GM23338 (cell line): ENCODE measurements around the gene TSR1. TPM values are rescaled to one million over a fixed set of nuclear protein-coding genes. Genes with fewer than 3 reads are reported as not detected.

ENCODE experiments used
- ATAC-seq: fragments of 200-7000 bp; cut with Tn5 transposase; 3 replicates; pipeline ENCODE4 v1.9.1; 2020
- DNase-seq: peaks from one replicate; pipeline ENCODE4 v3.0.0-alpha.2; 2015; ENCODE audit warnings: low spot score
- H2AFZ ChIP-seq: fragments of 200-600 bp; sonication (generic); 2 replicates; pipeline ENCODE4 v1.8.0; 2016; ENCODE audit warnings: antibody characterized with exemption, mild to moderate bottlenecking, moderate library complexity
- H3F3A ChIP-seq: fragments of 200-600 bp; sonication (generic); replicated peaks from 2 replicates; pipeline ENCODE4 v1.8.0; 2017; ENCODE audit warnings: antibody characterized with exemption, mixed run types, low read depth
- H3K27ac ChIP-seq: fragments of 200-600 bp; sonication (generic); 2 replicates; pipeline ENCODE4 v1.6.1; 2016; ENCODE audit warnings: low read depth
- H3K27me3 ChIP-seq: fragments of 200-600 bp; sonication (generic); 2 replicates; pipeline ENCODE4 v1.8.0; 2016; ENCODE audit warnings: mild to moderate bottlenecking, mixed run types, moderate library complexity; ENCODE audit not compliant: insufficient read depth
- H3K36me3 ChIP-seq: fragments of 200-600 bp; sonication (generic); 2 replicates; pipeline ENCODE4 v1.8.0; 2016; ENCODE audit warnings: mild to moderate bottlenecking; ENCODE audit not compliant: insufficient read depth
- H3K4me1 ChIP-seq: fragments of 200-600 bp; sonication (generic); 2 replicates; pipeline ENCODE4 v1.8.0; 2016; ENCODE audit warnings: mild to moderate bottlenecking, moderate library complexity; ENCODE audit not compliant: insufficient read depth
- H3K4me2 ChIP-seq: fragments of 200-600 bp; sonication (generic); 2 replicates; pipeline ENCODE4 v1.7.1; 2017; ENCODE audit warnings: mixed run types
- H3K4me3 ChIP-seq: fragments of 200-600 bp; sonication (generic); 2 replicates; pipeline ENCODE4 v1.6.1; 2016; ENCODE audit warnings: mixed run types
- H3K79me2 ChIP-seq: fragments of 200-600 bp; sonication (generic); replicated peaks from 2 replicates; pipeline ENCODE4 v1.8.0; 2017; ENCODE audit warnings: mild to moderate bottlenecking; ENCODE audit not compliant: insufficient read depth
- H3K9me2 ChIP-seq: fragments of 200-600 bp; sonication (generic); 2 replicates; pipeline ENCODE4 v1.8.0; 2017; ENCODE audit not compliant: insufficient read depth
- H4K20me1 ChIP-seq: fragments of 200-600 bp; sonication (generic); replicated peaks from 2 replicates; pipeline ENCODE4 v1.8.0; 2017; ENCODE audit warnings: mild to moderate bottlenecking; ENCODE audit not compliant: insufficient read depth
- H3K27ac Mint-ChIP-seq: 2 replicates; pipeline ENCODE4 v1.8.0; 2020; ENCODE audit warnings: inconsistent platforms, mild to moderate bottlenecking, moderate library complexity, mixed read lengths
- H3K27me3 Mint-ChIP-seq: 3 replicates; pipeline ENCODE4 v1.8.0; 2022; ENCODE audit warnings: low read depth, mild to moderate bottlenecking, moderate library complexity, mixed read lengths, inconsistent platforms; ENCODE audit not compliant: insufficient read depth, poor library complexity
- H3K36me3 Mint-ChIP-seq: 3 replicates; pipeline ENCODE4 v1.8.0; 2021; ENCODE audit warnings: low read depth, mild to moderate bottlenecking, inconsistent platforms, moderate library complexity, mixed read lengths
- H3K4me1 Mint-ChIP-seq: 3 replicates; pipeline ENCODE4 v1.8.0; 2020; ENCODE audit warnings: mild to moderate bottlenecking, inconsistent platforms, mixed read lengths
- H3K4me3 Mint-ChIP-seq: 3 replicates; pipeline ENCODE4 v1.8.0; 2021; ENCODE audit warnings: moderate library complexity, mild to moderate bottlenecking, inconsistent platforms, mixed read lengths
- H3K9me3 Mint-ChIP-seq: 3 replicates; pipeline ENCODE4 v1.8.0; 2020; ENCODE audit warnings: moderate library complexity, mild to moderate bottlenecking, inconsistent platforms, mixed read lengths
- CREB1 ChIP-seq: fragments of 250-450 bp; sonication (Bioruptor Pico); IDR thresholded peaks from 2 replicates; pipeline ENCODE4 v1.5.0; 2020; ENCODE audit warnings: low read depth, mild to moderate bottlenecking, moderate library complexity
- JUNB ChIP-seq: IDR thresholded peaks from one replicate; pipeline ENCODE4 v1.6.1; 2016; ENCODE audit warnings: antibody characterized with exemption; ENCODE audit not compliant: unreplicated experiment
- STAT1 ChIP-seq: IDR thresholded peaks from one replicate; pipeline ENCODE4 v1.6.1; 2016; ENCODE audit warnings: antibody characterized with exemption; ENCODE audit not compliant: unreplicated experiment
- ZNF462 ChIP-seq: fragments of 250-450 bp; sonication (Bioruptor Pico); IDR thresholded peaks from 2 replicates; pipeline ENCODE4 v1.5.0; 2020; ENCODE audit warnings: mild to moderate bottlenecking, moderate library complexity
- polyA plus RNA-seq: library from polyadenylated mRNA; unstranded; fragments of >200 nt; fragmentation: Nextera tagmentation; extraction: Ambion mirVana; gene quantifications from 2 replicates; pipeline ENCODE4 v1.2.1, GENCODE V29; 2016
- total RNA-seq: library from RNA; depleted of rRNA; stranded (reverse); fragments of >200 nt; shearing (Covaris generic); gene quantifications from 2 replicates; pipeline ENCODE4 v1.2.3, GENCODE V29; 2014
- TF ChIP-seq, protein P1 (sequence below): IDR thresholded peaks from one replicate; pipeline ENCODE4 v1.6.1; 2018; ENCODE audit warnings: antibody characterized with exemption; ENCODE audit not compliant: unreplicated experiment

TSR1 gene
- total and polyA plus RNA-seq, 2 experiments from 2014 or later: 36.9 to 108 TPM

DNA sequence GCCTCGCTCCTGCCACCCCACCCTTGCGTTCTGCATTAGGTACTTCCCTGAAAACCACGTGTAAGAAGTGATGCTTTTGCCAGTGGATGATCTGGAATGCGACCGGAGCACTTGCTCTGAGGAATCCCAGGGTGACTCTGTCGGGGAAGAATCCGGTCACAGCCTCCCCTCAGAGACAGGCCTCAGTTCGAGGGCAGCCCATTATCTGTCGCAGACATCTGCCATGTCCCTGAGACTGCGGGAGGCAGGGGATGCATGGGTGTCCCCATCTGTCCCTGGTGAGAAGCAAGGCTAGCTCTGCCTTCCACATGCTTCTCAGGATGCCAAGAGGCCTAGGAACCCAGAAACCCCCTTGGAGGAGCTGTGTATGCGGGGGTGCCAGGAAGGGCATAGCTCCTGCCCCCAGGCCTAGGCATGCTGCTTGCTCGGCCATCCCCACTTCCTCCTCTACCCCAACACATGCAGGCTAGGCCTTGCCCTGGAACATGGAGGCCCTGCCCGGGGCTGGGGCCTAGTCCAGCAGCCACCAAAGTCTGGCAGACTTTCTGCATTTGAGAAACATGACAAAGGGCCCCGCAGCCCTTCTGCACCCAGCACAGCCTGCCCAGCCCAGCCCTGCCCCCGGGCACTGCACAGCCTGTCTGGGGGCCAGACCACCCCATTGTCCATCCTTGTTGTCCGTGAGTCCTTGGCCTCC is 44.1 kb upstream of the TSR1 start:
- Histone ChIP-seq H3K4me3 (no peak overlapping the region), H3K9me2 (no peaks in the 10 kb centered on the region), H3K36me3 (no peaks in the 10 kb centered on the region), H3K27ac (no peak overlapping the region), H2AFZ (no peak overlapping the region), H3K4me1 (peaks cover 13% of the 10 kb centered on the region), H4K20me1 (no peaks in the 10 kb centered on the region; the same call in 1 of the 2 replicates), H3F3A (no peaks in the 10 kb centered on the region; the same call in 1 of the 2 replicates), H3K4me2 (no peak overlapping the region), H3K27me3 (no peaks in the 10 kb centered on the region), H3K79me2 (no peaks in the 10 kb centered on the region)
- Mint-ChIP-seq H3K4me1 (peaks cover 21% of the 10 kb centered on the region), H3K27me3 (peaks cover 15% of the 10 kb centered on the region), H3K36me3 (peaks cover 22% of the 10 kb centered on the region), H3K27ac (no peak overlapping the region), H3K4me3 (no peak overlapping the region), H3K9me3 (no peaks in the 10 kb centered on the region)
- ATAC-seq: no peak
- TF ChIP-seq, protein P1, sequence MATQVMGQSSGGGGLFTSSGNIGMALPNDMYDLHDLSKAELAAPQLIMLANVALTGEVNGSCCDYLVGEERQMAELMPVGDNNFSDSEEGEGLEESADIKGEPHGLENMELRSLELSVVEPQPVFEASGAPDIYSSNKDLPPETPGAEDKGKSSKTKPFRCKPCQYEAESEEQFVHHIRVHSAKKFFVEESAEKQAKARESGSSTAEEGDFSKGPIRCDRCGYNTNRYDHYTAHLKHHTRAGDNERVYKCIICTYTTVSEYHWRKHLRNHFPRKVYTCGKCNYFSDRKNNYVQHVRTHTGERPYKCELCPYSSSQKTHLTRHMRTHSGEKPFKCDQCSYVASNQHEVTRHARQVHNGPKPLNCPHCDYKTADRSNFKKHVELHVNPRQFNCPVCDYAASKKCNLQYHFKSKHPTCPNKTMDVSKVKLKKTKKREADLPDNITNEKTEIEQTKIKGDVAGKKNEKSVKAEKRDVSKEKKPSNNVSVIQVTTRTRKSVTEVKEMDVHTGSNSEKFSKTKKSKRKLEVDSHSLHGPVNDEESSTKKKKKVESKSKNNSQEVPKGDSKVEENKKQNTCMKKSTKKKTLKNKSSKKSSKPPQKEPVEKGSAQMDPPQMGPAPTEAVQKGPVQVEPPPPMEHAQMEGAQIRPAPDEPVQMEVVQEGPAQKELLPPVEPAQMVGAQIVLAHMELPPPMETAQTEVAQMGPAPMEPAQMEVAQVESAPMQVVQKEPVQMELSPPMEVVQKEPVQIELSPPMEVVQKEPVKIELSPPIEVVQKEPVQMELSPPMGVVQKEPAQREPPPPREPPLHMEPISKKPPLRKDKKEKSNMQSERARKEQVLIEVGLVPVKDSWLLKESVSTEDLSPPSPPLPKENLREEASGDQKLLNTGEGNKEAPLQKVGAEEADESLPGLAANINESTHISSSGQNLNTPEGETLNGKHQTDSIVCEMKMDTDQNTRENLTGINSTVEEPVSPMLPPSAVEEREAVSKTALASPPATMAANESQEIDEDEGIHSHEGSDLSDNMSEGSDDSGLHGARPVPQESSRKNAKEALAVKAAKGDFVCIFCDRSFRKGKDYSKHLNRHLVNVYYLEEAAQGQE: no peak
- TF ChIP-seq STAT1 (no peak), JUNB (no peak), ZNF462 (CRISPR knock-in tag) (no peak), CREB1 (CRISPR knock-in tag) (no peak)
- no peak for DNase-seq
